ENCODE measurements around the gene CCDC192. TPM values are rescaled to one million over a fixed set of nuclear protein-coding genes. Genes with fewer than 3 reads are reported as not detected.

CCDC192 gene, protein sequence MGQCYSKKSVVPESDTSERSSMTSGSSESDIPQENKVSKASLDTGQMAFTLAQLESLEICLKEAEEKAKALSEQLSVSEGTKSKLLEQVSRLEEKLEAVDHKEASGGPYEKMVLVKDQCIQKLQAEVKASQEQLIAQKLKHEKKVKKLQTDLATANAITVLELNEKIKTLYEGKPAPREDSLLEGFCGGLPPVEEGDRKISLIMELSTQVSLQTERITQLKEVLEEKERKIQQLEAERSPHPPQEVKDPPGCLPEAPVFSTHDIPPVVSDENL
- total RNA-seq, result 0.93 and 2.0 TPM in 2 replicates

DNA sequence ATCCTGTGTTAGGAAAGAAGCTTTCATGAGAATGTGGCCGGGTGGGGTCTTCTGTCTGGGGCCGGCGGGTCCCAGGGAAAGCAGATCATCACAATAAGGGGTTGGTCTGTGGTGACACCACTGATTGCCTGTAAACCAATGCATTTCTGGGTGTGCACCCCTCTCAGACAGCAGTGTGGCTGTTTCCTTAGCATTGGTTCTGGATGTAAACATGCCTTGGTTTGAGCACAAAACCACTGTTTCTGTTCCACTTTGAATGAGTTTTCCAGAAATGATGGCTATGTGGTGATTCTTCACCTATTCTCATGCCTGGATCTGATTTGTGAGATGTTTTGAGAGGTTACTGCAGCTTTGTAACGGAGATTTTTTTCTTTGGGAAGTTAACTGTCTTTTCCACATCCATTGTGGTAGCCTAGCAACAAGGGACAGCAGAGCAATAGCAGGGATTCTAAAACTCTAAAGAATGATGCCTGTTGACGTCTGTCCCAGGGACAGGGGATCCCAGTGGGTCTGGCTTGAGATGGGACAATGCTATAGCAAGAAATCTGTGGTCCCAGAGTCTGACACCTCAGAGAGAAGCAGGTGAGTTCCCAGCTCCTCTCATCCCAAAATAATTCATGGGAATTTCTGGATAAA is at the start of gene CCDC192:
Gene CCDC192, plus strand, starts transcription at position 466 of the 636 bp plus-strand sequence. Its CDS starts 55 bp downstream, at position 521.

Other genes starting within 250 kb of the CCDC192 start
- gene PRRC1, start 185.8 kb upstream of the CCDC192 start, total RNA-seq, result 43.0 and 72.1 TPM in 2 replicates
- gene CTXN3, start 54.3 kb upstream of the CCDC192 start, total RNA-seq, result not detected in 2 replicates

Measured in pericardium fibroblast (primary cell).